ENCODE data around the gene COMTD1.
A peak's percentile ranks its signal among the peaks of the same experiment; 100 is the strongest.
"Not testable (repeated sequence)": the region's sequence is repeated elsewhere in the genome, so short reads cannot be mapped to it uniquely, and the experiment has no call there.

Gene COMTD1

DNA sequence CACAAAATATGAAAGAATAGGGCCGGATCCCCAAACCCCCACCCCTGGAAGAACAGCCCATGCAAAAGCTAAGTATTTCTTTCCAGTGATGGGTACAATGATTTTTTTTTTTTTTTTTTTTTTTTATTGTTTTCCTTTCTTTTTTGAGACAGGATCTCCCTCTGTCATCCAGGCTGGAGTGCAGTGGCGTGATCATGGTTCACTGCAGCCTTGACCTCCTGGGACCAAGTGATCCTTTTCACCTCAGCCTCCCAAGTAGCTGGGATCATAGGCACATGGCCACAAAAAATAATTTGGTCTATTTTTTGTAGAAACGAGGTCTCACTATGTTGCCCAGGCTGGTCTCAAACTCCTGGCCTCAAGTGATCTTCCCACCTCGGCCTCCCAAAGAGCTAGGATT, 41.1 kb downstream of the COMTD1 start:
- not testable (repeated sequence) for DNase-seq (ENCODE audit: low read depth)

DNA sequence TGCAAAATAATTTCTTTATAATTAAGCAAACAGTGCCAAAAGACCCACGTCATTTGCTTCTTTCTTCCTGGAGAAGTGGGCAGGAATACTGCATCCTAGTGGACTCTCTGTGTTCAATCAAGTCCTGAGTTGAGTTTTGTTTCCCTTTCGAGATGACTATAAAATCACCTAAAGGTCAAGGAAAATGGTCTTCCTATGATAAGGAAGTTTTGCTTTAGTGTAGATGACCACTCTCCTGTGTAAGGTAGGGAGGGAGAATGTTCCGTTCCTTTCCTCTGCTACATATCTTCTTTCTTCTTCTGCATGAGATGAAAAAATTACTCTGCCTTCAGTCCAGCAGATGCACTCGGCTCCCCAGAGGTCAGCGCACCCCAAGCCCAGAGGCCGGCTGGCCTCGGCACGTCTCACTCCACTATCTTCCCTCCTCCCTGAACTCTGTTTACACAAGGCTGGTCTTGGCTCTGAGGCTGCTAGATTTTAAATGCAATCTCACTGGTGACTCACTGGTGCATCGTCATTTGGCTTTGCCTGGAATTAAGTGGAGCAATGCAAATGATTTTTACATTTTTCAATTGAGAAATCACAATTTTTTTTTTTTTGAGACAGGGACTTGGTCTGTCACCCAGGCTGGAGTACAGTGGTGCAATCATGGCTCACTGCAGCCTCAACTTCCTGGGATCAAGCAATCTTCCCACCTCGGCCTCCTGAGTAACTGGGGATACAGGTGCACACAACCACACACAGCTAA, 43.8 kb downstream of the COMTD1 start:
- DNase-seq (ENCODE audit: low read depth), result no peak

DNA sequence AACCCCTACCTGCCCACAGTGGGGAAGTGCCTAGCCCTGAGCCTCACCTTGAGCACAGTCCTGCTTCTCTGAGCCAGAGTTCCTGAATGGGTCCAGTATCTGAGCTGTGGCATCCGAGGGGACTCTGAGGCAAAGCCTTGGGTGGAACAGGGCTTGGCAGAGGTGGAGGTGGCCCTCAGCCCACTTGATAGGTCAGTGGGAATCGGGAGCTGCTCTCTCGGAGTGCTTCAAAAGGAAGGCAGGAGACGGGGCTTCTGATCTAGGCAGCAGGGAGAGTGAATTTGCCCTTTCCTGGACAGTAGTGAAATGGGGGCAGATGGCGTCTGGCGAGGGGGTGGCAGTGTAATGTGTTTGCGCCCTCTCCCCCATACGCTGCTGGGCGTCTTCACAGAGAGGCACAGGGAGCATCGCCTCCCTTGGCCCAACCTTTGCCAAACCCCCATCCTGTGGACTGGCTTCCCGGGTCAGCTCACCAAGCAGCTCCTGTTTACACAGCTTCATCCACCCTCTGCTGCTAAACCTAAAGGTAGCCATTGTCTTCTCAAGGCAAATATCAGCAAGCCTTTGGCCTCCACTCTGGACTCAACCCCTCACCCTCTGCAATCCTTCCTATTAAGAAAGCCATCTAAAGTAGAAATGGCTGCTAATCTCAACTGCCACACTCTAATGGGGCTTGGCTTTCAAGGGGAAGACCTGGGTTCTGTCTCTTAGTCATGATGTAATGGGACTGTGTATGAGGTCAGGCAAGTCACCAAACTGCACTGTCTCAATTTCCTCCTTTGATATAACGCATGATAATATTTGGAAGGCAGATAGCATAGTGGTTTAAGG, 46.3 kb downstream of the COMTD1 start:
- DNase-seq (ENCODE audit: low read depth), result no peak

DNA sequence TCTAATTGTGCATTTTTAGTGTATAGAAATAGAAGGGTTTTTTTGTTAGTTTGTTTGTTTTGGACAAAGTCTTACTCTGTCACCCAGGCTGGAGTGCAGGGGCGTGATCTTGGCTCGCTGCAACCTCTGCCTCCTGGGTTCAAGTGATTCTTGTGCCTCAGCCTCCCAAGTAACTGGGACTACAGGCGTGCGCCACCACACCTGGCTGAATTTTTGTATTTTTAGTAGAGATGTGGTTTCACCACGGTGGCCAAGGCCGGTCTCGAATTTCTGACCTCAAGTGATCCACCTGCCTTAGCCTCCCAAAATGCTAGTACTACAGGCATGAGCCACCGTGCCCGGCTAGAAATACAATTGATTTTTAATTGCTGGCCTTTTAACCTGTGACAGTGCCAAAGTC, 47.2 kb downstream of the COMTD1 start:
- DNase-seq (ENCODE audit: low read depth), result not testable (repeated sequence)

DNA sequence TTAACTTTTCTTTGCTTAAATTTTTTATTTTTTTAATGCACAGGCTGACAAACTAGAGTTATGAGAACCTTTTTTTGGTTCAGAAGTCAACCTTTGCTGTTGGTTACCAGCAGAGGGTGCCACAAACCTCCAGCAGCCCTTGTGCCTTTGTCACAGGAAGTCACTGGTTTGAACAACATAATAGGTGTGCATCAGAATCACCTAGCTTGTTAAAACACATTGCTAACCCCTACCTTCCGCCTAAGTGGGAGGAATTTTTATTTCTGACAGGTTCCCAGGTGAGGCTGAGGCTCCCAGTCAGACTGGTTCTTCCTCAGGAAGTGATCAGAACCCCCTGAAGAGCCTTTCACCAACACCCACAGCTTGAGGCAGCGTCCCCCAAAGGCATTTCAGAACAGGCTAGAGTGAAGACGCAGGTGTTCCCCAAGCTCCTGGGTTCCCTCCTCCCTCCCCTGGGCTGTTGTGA, 47.8 kb downstream of the COMTD1 start:
- peak; percentile 31 for DNase-seq (ENCODE audit: low read depth)

DNA sequence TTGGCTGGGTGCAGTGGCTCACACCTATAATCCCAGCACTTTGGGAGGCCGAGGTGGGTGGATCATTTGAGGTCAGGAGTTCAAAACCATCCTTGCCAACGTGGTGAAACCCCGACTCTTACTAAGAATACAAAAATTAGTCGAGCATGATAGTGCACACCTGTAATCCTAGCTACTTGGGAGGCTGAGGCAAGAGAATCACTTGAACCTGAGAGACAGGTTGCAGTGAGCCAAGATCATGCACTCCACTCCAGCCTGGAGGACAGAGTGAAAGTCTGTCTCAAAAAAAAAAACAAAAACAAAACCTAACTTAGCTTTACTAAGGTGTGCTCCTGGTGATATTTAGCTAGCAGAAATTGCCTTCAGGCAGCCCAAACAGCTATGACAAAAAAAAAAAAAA, 49.4 kb downstream of the COMTD1 start:
- no peak for DNase-seq (ENCODE audit: low read depth)
